Right lobe of liver (tissue), 6 donors: ENCODE data around the gene WASL. TPM values are rescaled to one million over a fixed set of nuclear protein-coding genes. Genes with fewer than 3 reads are reported as not detected.

Experiments
- ATAC-seq, 4 donors: fragments of 200-7000 bp; cut with Tn5 transposase; one replicate each; pipeline ENCODE4 v1.9.1; 2020; ENCODE audit warnings: mild to moderate bottlenecking in 4 of 4, moderate library complexity in 4 of 4
- DNase-seq, 3 donors: peaks; one replicate each; pipeline ENCODE4 v3.0.0-alpha.2; 2020
- H3K27ac ChIP-seq, 3 donors: fragments of 200-600 bp; one replicate each; pipeline ENCODE4 v1.8.0; 2022
- H3K27me3 ChIP-seq, 2 donors: fragments of 200-600 bp; one replicate each; pipeline ENCODE4 v1.8.0; 2022
- H3K36me3 ChIP-seq, 4 donors: fragments of 200-600 bp; sonication (generic) in 1 of 4; one replicate each; pipeline versions ENCODE4 v1.5.1 to v1.8.0; 2017 to 2022; ENCODE audit warnings: control low read depth in 1 of 4
- H3K4me1 ChIP-seq, 4 donors: fragments of 200-600 bp; sonication (generic) in 1 of 4; one replicate each; pipeline versions ENCODE4 v1.5.1 to v1.8.0; 2017 to 2022; ENCODE audit warnings: control low read depth in 1 of 4
- H3K4me3 ChIP-seq, 3 donors: fragments of 200-600 bp; one replicate each; pipeline ENCODE4 v1.8.0; 2022
- H3K9me3 ChIP-seq, 4 donors: fragments of 200-600 bp; sonication (generic) in 1 of 4; one replicate each; pipeline versions ENCODE4 v1.5.1 to v1.8.0; 2017 to 2022; ENCODE audit warnings: control low read depth in 1 of 4
- CTCF ChIP-seq, 4 donors: fragments of 200-600 bp in 3 of 4; fragments of 450-650 bp in 1 of 4; IDR thresholded peaks; one replicate each; pipeline versions ENCODE4 v1.5.1 to v1.8.0; 2016 to 2022; ENCODE audit warnings: antibody characterized with exemption in 4 of 4, mild to moderate bottlenecking in 2 of 4
- POLR2A ChIP-seq: fragments of 450-650 bp; IDR thresholded peaks from one replicate; pipeline ENCODE4 v1.6.1; 2017; ENCODE audit warnings: antibody characterized with exemption, mild to moderate bottlenecking
- WGBS: methylation state at CpG from one replicate; pipeline ENCODE4 v1.1.6; 2018; ENCODE audit warnings: low coverage, low lambda C conversion rate; ENCODE audit not compliant: insufficient coverage; ENCODE audit errors: missing lambda C conversion rate; 5-methylcytosine and 5-hydroxymethylcytosine counted together
- intact Hi-C, 2 donors: fragments of 100-400 bp; cut with DNase I; formaldehyde crosslinking; loops; one replicate each; pipeline versions ENCODE4 v1.11.2 to v1.14.1; 2022
- total RNA-seq, 6 experiments: library from RNA; depleted of rRNA in 2 of 6; stranded (reverse); fragments of >200 nt in 2 of 6; fragmentation: NEBNext Ultra II Directional in 3 of 6; extraction: Animal tissue kit (Norgen Biotek cat#: 25700) in 3 of 6; gene quantifications; one replicate each; pipeline versions ENCODE4 v1.1.0 to v1.2.4, GENCODE V29; 2016 to 2023
- donor health status: DM: no; HTN: yes; CAD: no.
- donor health status: DM: no; HTN: no; CAD: no.
- donor health status: DM: no; HTN: no; CAD: no.
- donor health status: DM: no; HTN: yes; CAD: no.
- donor health status: DM: no; HTN: yes; CAD: no.

Gene WASL
- total RNA-seq, 6 experiments from 2014 or later, result 20.6 to 26.7 (median 24.8) TPM

- intact Hi-C loops, result no loop called here
Observed at GRCh38 chr7:123656544-123657303, 92.1 kb downstream of the WASL start.

GRCh38 chr7:123655614-123656013 is 93.2 kb downstream of the WASL start, which contains the start of gene LMOD2:
TSS of gene LMOD2 (plus strand) at chr7:123655866. CDS start at chr7:123655964, 98 bp downstream.
- no peaks in the 10 kb centered on the region for H3K27me3 ChIP-seq
- TF ChIP-seq CTCF (IDR thresholded peaks at IDR 0.05) (no peak), POLR2A (no peak)
- 59% methylated on average over 3 of the region's 6 CpGs for WGBS
- no peaks in the 10 kb centered on the region for H3K36me3 ChIP-seq
- no peaks in the 10 kb centered on the region for H3K9me3 ChIP-seq
- no peak for DNase-seq
- no peak for ATAC-seq
- H3K4me1 ChIP-seq, result peaks cover 0 to 11% (median under 1%) of the 10 kb centered on the region in 4 donors
- intact Hi-C loops, result no loop called here
- H3K27ac ChIP-seq, result no peak within 1 kb of the TSS
- H3K4me3 ChIP-seq, result no peak within 1 kb of the TSS

More at GRCh38 chr7:123656544-123657303, 92.1 kb downstream of the WASL start:
- DNase-seq (no peak), ATAC-seq (peak in 2 of 4 donors; percentile 36 to 44)
- no peak overlapping the region for H3K4me3 ChIP-seq
- H3K9me3 ChIP-seq, result no peaks in the 10 kb centered on the region
- H3K36me3 ChIP-seq, result no peaks in the 10 kb centered on the region
- H3K27ac ChIP-seq, result no peak overlapping the region
- 71% methylated on average over 6 of the region's 6 CpGs for WGBS
- H3K27me3 ChIP-seq, result no peaks in the 10 kb centered on the region
- H3K4me1 ChIP-seq, result peaks cover 0 to 17% (median 5%) of the 10 kb centered on the region in 4 donors
- TF ChIP-seq POLR2A (no peak), CTCF (IDR thresholded peaks at IDR 0.05) (no peak)

GRCh38 chr7:123653162-123653561 is 95.6 kb downstream of the WASL start:
- intact Hi-C loops, result no loop called here
- ATAC-seq (no peak), DNase-seq (no peak)
- Histone ChIP-seq H3K4me3 (no peak overlapping the region), H3K27ac (no peak overlapping the region), H3K27me3 (no peaks in the 10 kb centered on the region), H3K36me3 (no peaks in the 10 kb centered on the region), H3K4me1 (peaks cover 0 to under 1% (median 0%) of the 10 kb centered on the region in 4 donors), H3K9me3 (no peaks in the 10 kb centered on the region)
- WGBS, result 87% methylated on average over 6 of the region's 6 CpGs
- TF ChIP-seq POLR2A, result no peak

GRCh38 chr7:123652406-123652805 is 96.4 kb downstream of the WASL start:
- ATAC-seq (no peak), DNase-seq (no peak)
- TF ChIP-seq POLR2A (no peak), CTCF (IDR thresholded peaks at IDR 0.05) (no peak)
- no peak overlapping the region for H3K4me3 ChIP-seq
- H3K9me3 ChIP-seq, result no peaks in the 10 kb centered on the region
- no peak overlapping the region for H3K27ac ChIP-seq
- no peaks in the 10 kb centered on the region for H3K4me1 ChIP-seq
- no peaks in the 10 kb centered on the region for H3K27me3 ChIP-seq
- no peaks in the 10 kb centered on the region for H3K36me3 ChIP-seq
- WGBS, result 83% methylated on average over 1 of the region's 1 CpG
- intact Hi-C loops, result no loop called here

GRCh38 chr7:123650595-123650994 is 98.2 kb downstream of the WASL start:
- H3K27ac ChIP-seq, result no peak overlapping the region
- intact Hi-C loops, result no loop called here
- WGBS, result 63% methylated on average over 2 of the region's 2 CpGs
- no peak for DNase-seq
- no peak for ATAC-seq
- TF ChIP-seq CTCF (IDR thresholded peaks at IDR 0.05), result no peak
- no peak for TF ChIP-seq POLR2A
- H3K4me3 ChIP-seq, result no peak overlapping the region
- no peaks in the 10 kb centered on the region for H3K9me3 ChIP-seq
- H3K27me3 ChIP-seq, result no peaks in the 10 kb centered on the region
- H3K36me3 ChIP-seq, result no peaks in the 10 kb centered on the region
- H3K4me1 ChIP-seq, result no peaks in the 10 kb centered on the region
